Prostate gland (tissue), 2 donors: ENCODE data around the gene ACTRT2.

Experiments
- CTCF ChIP-seq, 4 experiments: fragments of 200-600 bp in 2 of 4; fragments of 450-650 bp in 2 of 4; sonication (generic) in 2 of 4; IDR thresholded peaks; 1 replicate in 3 of 4; 2 replicates in 1 of 4; pipeline ENCODE4 v1.5.1; 2016 to 2019; ENCODE audit warnings: antibody characterized with exemption in 4 of 4, mild to moderate bottlenecking in 2 of 4, moderate library complexity in 2 of 4
- POLR2AphosphoS5 ChIP-seq: sonication (generic); formaldehyde crosslinking; IDR thresholded peaks from one replicate; pipeline ENCODE4 v1.6.1; 2017; ENCODE audit warnings: antibody characterized with exemption

- TF ChIP-seq CTCF (IDR thresholded peaks at IDR 0.05) (no peak), POLR2AphosphoS5 (no peak)
Observed at GRCh38 chr1:3066826-3067225, 45.6 kb downstream of the ACTRT2 start.
